ENCODE data around the gene CUZD1.
"Not testable (repeated sequence)": the region's sequence is repeated elsewhere in the genome, so short reads cannot be mapped to it uniquely, and the experiment has no call there.

The CUZD1 gene

GRCh38 chr10:122845783-122846332, at the start of gene CUZD1:
TSS of gene CUZD1 (minus strand) at chr10:122845857. CDS start at chr10:122845843, 14 bp downstream.
- no peak for DNase-seq (ENCODE audit: low read depth in 2 of 2)

GRCh38 chr10:122894261-122894944, 48.7 kb upstream of the CUZD1 start:
- no peak for DNase-seq (ENCODE audit: low read depth in 2 of 2)

- DNase-seq (ENCODE audit: low read depth in 2 of 2) = no peak
Observed at GRCh38 chr10:122884166-122884565, 38.5 kb upstream of the CUZD1 start.

GRCh38 chr10:122882766-122883165, 37.1 kb upstream of the CUZD1 start:
- no peak for DNase-seq (ENCODE audit: low read depth in 2 of 2)

GRCh38 chr10:122879339-122880273, 33.9 kb upstream of the CUZD1 start, which contains the start of gene FAM24B:
TSS of gene FAM24B (minus strand) at chr10:122879581. CDS start at chr10:122850515, 29,066 bp downstream.
- peak; percentile 97 for DNase-seq (ENCODE audit: low read depth in 2 of 2)

GRCh38 chr10:122878799-122879338, 33.2 kb upstream of the CUZD1 start:
- DNase-seq (ENCODE audit: low read depth in 2 of 2) = no peak

- DNase-seq (ENCODE audit: low read depth in 2 of 2) = no peak
Observed at GRCh38 chr10:122877264-122877663, 31.6 kb upstream of the CUZD1 start.

GRCh38 chr10:122876467-122876855, 30.8 kb upstream of the CUZD1 start:
- no peak for DNase-seq (ENCODE audit: low read depth in 2 of 2)

- DNase-seq (ENCODE audit: low read depth in 2 of 2) = no peak
Observed at GRCh38 chr10:122875843-122876466, 30.3 kb upstream of the CUZD1 start.

GRCh38 chr10:122871947-122872346, 26.3 kb upstream of the CUZD1 start:
- not testable (repeated sequence) for DNase-seq (ENCODE audit: low read depth in 2 of 2)

- DNase-seq (ENCODE audit: low read depth in 2 of 2) = not testable (repeated sequence)
Observed at GRCh38 chr10:122868768-122869167, 23.1 kb upstream of the CUZD1 start.

- not testable (repeated sequence) for DNase-seq (ENCODE audit: low read depth in 2 of 2)
Observed at GRCh38 chr10:122866757-122867482, 21.3 kb upstream of the CUZD1 start.

- no peak for DNase-seq (ENCODE audit: low read depth in 2 of 2)
Observed at GRCh38 chr10:122864901-122865300, 19.2 kb upstream of the CUZD1 start.

GRCh38 chr10:122864194-122864592, 18.5 kb upstream of the CUZD1 start:
- no peak for DNase-seq (ENCODE audit: low read depth in 2 of 2)

GRCh38 chr10:122863216-122864193, 17.8 kb upstream of the CUZD1 start:
- no peak for DNase-seq (ENCODE audit: low read depth in 2 of 2)

- no peak for DNase-seq (ENCODE audit: low read depth in 2 of 2)
Observed at GRCh38 chr10:122861711-122862161, 16.1 kb upstream of the CUZD1 start.

GRCh38 chr10:122859527-122859926, 13.9 kb upstream of the CUZD1 start:
- DNase-seq (ENCODE audit: low read depth in 2 of 2) = no peak

- DNase-seq (ENCODE audit: low read depth in 2 of 2) = not testable (repeated sequence)
Observed at GRCh38 chr10:122858042-122858441, 12.4 kb upstream of the CUZD1 start.

GRCh38 chr10:122856902-122857301, 11.2 kb upstream of the CUZD1 start:
- no peak for DNase-seq (ENCODE audit: low read depth in 2 of 2)

- DNase-seq (ENCODE audit: low read depth in 2 of 2) = no peak
Observed at GRCh38 chr10:122855745-122856144, 10.1 kb upstream of the CUZD1 start.

Measured in fibroblast of skin of left quadriceps (primary cell).